Smooth muscle cell (in vitro differentiated cells): ENCODE measurements around the gene KCNK5. TPM values are rescaled to one million over a fixed set of nuclear protein-coding genes. Genes with fewer than 3 reads are reported as not detected.

Experiments used
- DNase-seq: peaks from one replicate; lab custom pipeline; 2025; ENCODE audit not compliant: unreplicated experiment; lab: John Stamatoyannopoulos, UW
- H2AFZ ChIP-seq: fragments of 200-600 bp; sonication (generic); 2 replicates; pipeline ENCODE4 v1.6.0; 2016; ENCODE audit warnings: antibody characterized with exemption, low read depth, mild to moderate bottlenecking
- H3F3A ChIP-seq: fragments of 200-600 bp; sonication (generic); 2 replicates; pipeline ENCODE4 v1.6.0; 2017; ENCODE audit warnings: antibody characterized with exemption, low read depth
- H3K27ac ChIP-seq: fragments of 200-600 bp; sonication (generic); 2 replicates; pipeline ENCODE4 v1.5.1; 2016; ENCODE audit warnings: low read depth, mild to moderate bottlenecking
- H3K27me3 ChIP-seq: fragments of 200-600 bp; sonication (generic); 2 replicates; pipeline ENCODE4 v1.6.1; 2016; ENCODE audit warnings: low read depth, mild to moderate bottlenecking
- H3K36me3 ChIP-seq: fragments of 200-600 bp; sonication (generic); 2 replicates; pipeline ENCODE4 v1.5.1; 2016; ENCODE audit warnings: low read depth
- H3K4me1 ChIP-seq: fragments of 200-600 bp; sonication (generic); 2 replicates; pipeline ENCODE4 v1.5.1; 2016; ENCODE audit warnings: low read depth
- H3K4me2 ChIP-seq: fragments of 200-600 bp; sonication (generic); 2 replicates; pipeline ENCODE4 v1.6.0; 2016; ENCODE audit warnings: mild to moderate bottlenecking
- H3K4me3 ChIP-seq: fragments of 200-600 bp; sonication (generic); 2 replicates; pipeline ENCODE4 v1.5.1; 2016; ENCODE audit warnings: mild to moderate bottlenecking
- H3K79me2 ChIP-seq: fragments of 200-600 bp; sonication (generic); 2 replicates; pipeline ENCODE4 v1.6.0; 2016; ENCODE audit warnings: low read depth, mild to moderate bottlenecking
- H3K9ac ChIP-seq: fragments of 200-600 bp; sonication (generic); 2 replicates; pipeline ENCODE4 v1.6.0; 2016; ENCODE audit warnings: low read depth
- H3K9me3 ChIP-seq: fragments of 200-600 bp; sonication (generic); replicated peaks from 2 replicates; pipeline ENCODE4 v1.5.1; 2016; ENCODE audit warnings: low read depth
- H4K20me1 ChIP-seq: fragments of 200-600 bp; sonication (generic); 2 replicates; pipeline ENCODE4 v1.6.0; 2016; ENCODE audit warnings: low read depth
- WGBS: methylation state at CpG from one replicate; pipeline ENCODE4 v1.1.7; 2016; ENCODE audit warnings: low lambda C conversion rate; 5-methylcytosine and 5-hydroxymethylcytosine counted together
- polyA plus RNA-seq: library from polyadenylated mRNA; unstranded; fragments of >200 nt; fragmentation: Nextera tagmentation; extraction: Ambion mirVana; gene quantifications from 2 replicates; pipeline ENCODE4 v1.2.1, GENCODE V29; 2016
- total RNA-seq: library from RNA; depleted of rRNA; stranded (reverse); fragments of >200 nt; gene quantifications from 2 replicates; pipeline ENCODE4 v1.2.3, GENCODE V29; 2014
- TF ChIP-seq, protein P1 (sequence below): fragments of 200-600 bp; sonication (generic); IDR thresholded peaks from 2 replicates; pipeline ENCODE4 v1.5.1; 2017; ENCODE audit warnings: borderline replicate concordance, mild to moderate bottlenecking, antibody characterized with exemption; ENCODE audit not compliant: insufficient read depth, poor library complexity, severe bottlenecking

KCNK5 gene
- total and polyA plus RNA-seq, 2 experiments from 2014 or later: not detected

DNA sequence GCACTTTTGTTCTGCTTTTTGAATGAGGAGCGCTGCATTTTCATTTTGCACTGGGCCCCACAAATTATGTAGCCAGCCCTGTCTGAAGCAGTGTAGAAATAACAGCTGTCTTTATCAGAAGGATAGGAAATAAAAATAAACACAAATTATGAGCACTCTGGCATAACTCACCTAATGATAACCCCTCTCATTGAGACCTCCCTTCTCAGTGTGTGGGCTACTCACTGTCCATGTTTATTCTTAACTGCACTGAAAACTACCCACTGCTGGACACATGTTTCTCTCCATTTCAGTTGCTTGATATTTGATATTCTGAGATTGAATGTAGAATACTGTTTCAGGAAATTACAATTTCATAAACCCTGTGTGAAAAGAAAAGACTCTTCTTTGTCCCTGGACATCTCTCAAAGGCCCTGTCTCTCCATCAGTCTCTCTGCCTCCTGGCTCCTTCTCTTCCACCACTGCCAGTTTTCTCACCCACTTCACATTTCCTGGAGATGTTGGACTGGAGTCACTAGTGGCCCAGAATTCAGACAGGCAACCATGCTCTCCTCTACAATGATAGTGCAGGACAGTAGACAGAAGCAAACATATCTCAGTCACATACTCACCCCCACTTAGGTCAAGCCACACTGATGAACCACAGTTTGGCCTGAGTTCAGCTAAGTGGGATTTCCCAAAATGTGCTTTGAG, 84.6 kb downstream of the KCNK5 start:
- TF ChIP-seq, protein P1, sequence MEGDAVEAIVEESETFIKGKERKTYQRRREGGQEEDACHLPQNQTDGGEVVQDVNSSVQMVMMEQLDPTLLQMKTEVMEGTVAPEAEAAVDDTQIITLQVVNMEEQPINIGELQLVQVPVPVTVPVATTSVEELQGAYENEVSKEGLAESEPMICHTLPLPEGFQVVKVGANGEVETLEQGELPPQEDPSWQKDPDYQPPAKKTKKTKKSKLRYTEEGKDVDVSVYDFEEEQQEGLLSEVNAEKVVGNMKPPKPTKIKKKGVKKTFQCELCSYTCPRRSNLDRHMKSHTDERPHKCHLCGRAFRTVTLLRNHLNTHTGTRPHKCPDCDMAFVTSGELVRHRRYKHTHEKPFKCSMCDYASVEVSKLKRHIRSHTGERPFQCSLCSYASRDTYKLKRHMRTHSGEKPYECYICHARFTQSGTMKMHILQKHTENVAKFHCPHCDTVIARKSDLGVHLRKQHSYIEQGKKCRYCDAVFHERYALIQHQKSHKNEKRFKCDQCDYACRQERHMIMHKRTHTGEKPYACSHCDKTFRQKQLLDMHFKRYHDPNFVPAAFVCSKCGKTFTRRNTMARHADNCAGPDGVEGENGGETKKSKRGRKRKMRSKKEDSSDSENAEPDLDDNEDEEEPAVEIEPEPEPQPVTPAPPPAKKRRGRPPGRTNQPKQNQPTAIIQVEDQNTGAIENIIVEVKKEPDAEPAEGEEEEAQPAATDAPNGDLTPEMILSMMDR: no peak
- H3K27me3 ChIP-seq: peaks cover 29% of the 10 kb centered on the region
- H3K79me2 ChIP-seq: no peaks in the 10 kb centered on the region
- H3K4me1 ChIP-seq: no peaks in the 10 kb centered on the region
- H3K9ac ChIP-seq: no peak overlapping the region
- H3K36me3 ChIP-seq: no peaks in the 10 kb centered on the region
- no peak overlapping the region for H2AFZ ChIP-seq
- H3K27ac ChIP-seq: no peak overlapping the region
- H3K4me3 ChIP-seq: no peak overlapping the region
- no peaks in the 10 kb centered on the region for H3K9me3 ChIP-seq
- no peaks in the 10 kb centered on the region for H3F3A ChIP-seq
- no peak for DNase-seq
- WGBS: 100% methylated on average over 1 of the region's 1 CpG
- no peaks in the 10 kb centered on the region for H4K20me1 ChIP-seq
- no peak overlapping the region for H3K4me2 ChIP-seq

DNA sequence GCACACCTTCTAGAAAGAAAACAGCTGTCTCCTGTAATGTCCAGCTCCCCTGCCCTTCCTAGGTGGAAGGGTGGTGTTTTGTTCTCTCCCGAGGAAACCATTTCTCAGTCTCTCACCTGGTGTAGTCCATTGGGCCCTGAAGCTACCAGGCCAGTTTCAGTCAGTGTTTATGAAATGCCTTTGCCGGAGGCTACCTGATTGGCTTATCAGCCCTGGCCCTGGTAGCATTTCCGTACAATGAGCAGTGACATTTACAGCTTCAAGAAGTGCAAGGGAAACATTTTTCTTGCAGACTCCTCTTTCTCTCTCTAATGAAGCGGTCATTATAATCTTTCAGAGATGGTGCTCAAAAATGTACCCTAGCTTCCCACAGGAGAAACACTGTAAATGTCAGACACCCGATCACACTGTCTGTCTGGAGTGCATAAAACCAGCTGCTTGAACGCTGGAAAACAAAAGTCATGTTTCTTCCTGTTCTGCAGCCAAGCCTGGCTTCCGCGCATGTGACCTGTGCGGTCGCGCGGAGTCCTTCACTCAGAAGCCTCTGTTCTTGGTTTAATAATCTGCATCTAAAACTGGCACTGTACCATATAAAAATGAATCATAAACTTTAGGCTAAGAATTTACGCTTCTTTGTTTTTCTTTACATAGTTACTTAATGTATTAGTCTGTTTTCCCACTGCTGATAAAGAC, 85.9 kb downstream of the KCNK5 start:
- H3F3A ChIP-seq: no peaks in the 10 kb centered on the region
- TF ChIP-seq, protein P1: no peak
- 84% methylated on average over 13 of the region's 13 CpGs for WGBS
- H3K4me2 ChIP-seq: no peak overlapping the region
- no peaks in the 10 kb centered on the region for H3K4me1 ChIP-seq
- no peak for DNase-seq
- H3K27ac ChIP-seq: no peak overlapping the region
- H3K9me3 ChIP-seq: no peaks in the 10 kb centered on the region
- no peaks in the 10 kb centered on the region for H3K36me3 ChIP-seq
- no peaks in the 10 kb centered on the region for H4K20me1 ChIP-seq
- H3K9ac ChIP-seq: no peak overlapping the region
- H2AFZ ChIP-seq: no peak overlapping the region
- H3K27me3 ChIP-seq: peaks cover 16% of the 10 kb centered on the region
- no peak overlapping the region for H3K4me3 ChIP-seq
- no peaks in the 10 kb centered on the region for H3K79me2 ChIP-seq

DNA sequence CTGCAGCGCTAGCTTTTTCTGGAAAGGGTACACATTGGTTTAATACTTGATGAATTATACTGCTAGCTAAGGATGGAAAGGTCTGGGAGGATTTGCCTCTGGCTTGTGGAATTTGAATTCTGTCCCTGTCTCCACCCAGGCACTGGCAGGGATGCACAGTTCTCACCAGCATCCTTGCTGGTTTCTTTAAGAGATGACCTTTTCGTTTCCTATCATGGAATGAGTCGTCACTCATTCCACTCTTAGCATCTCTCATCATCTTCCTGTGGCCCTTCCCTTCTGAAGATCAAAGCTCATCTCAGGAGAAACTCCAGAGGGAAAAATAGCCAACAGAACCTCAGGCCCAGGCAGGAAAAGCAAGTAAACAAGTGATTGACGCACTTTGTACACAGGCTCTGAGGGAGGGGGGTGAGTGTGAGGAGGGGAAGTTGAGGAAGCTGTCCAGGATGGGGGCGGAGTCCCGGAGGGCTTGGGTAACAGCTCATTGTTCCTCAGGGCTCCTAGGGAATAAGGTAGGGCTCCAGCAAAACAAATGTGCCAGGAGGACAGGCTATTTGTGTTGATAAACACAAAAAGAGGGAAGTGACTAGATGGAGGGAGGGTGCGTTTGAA, 88.6 kb downstream of the KCNK5 start:
- 84% methylated on average over 7 of the region's 7 CpGs for WGBS
- Histone ChIP-seq H3K9me3 (no peaks in the 10 kb centered on the region), H3F3A (no peaks in the 10 kb centered on the region), H3K4me1 (no peaks in the 10 kb centered on the region), H3K9ac (no peak overlapping the region), H3K4me3 (no peak overlapping the region), H3K4me2 (no peak overlapping the region), H3K27me3 (peaks cover 6% of the 10 kb centered on the region), H3K79me2 (no peaks in the 10 kb centered on the region), H4K20me1 (no peaks in the 10 kb centered on the region), H3K27ac (no peak overlapping the region), H3K36me3 (no peaks in the 10 kb centered on the region), H2AFZ (no peak overlapping the region)
- no peak for DNase-seq
- TF ChIP-seq, protein P1: no peak

Other genes with a start within 250 kb of the KCNK5 start
- gene GLP1R, start 180.7 kb downstream of the KCNK5 start, total RNA-seq: not detected in 2 replicates
- not detected in 2 replicates for gene GLP1R, start 180.7 kb downstream of the KCNK5 start, polyA plus RNA-seq
- 6.3 and 13.6 TPM in 2 replicates for gene SAYSD1, start 114.3 kb downstream of the KCNK5 start, total RNA-seq
- gene SAYSD1, start 114.3 kb downstream of the KCNK5 start, polyA plus RNA-seq: 7.7 and 9.2 TPM in 2 replicates
- gene KCNK17, start 84.9 kb upstream of the KCNK5 start, total RNA-seq: not detected in 2 replicates
- gene KCNK17, start 84.9 kb upstream of the KCNK5 start, polyA plus RNA-seq: not detected in 2 replicates
- gene KCNK16, start 93.2 kb upstream of the KCNK5 start, total RNA-seq: not detected in 2 replicates
- gene KCNK16, start 93.2 kb upstream of the KCNK5 start, polyA plus RNA-seq: not detected in 2 replicates